A673 (cell line): Measurements from ENCODE around the gene PLA2G15. TPM values are rescaled to one million over a fixed set of nuclear protein-coding genes. Genes with fewer than 3 reads are reported as not detected.

Source experiments
- BruUV-seq: library from RNA; stranded (reverse); fragments of 400-500 nt; replicated peaks from 2 replicates; lab custom pipeline; 2021; lab: Mats Ljungman, UMichigan
- CTCF ChIA-PET: fragments of 300-600 bp; sonication (Branson Sonifier 250); formaldehyde crosslinking; loops from one replicate; lab custom pipeline; 2022; ENCODE audit warnings: antibody characterized with exemption; lab: Charles Lee
- POLR2A ChIA-PET: fragments of 300-600 bp; sonication (Branson Sonifier 250); formaldehyde crosslinking; loops from one replicate; lab custom pipeline; 2022; ENCODE audit warnings: antibody characterized with exemption; ENCODE audit not compliant: low non-redundant PET; lab: Charles Lee
- DNase-seq: peaks from one replicate; pipeline ENCODE4 v3.0.0-alpha.2; 2015; ENCODE audit warnings: low spot score
- H3K27ac ChIP-seq: fragments of 200-600 bp; sonication (generic); 2 replicates; pipeline ENCODE4 v1.5.1; 2016; ENCODE audit warnings: mixed run types, low read depth, mild to moderate bottlenecking, mixed read lengths, antibody characterized with exemption, low read length; ENCODE audit not compliant: poor library complexity, severe bottlenecking
- H3K27me3 ChIP-seq: fragments of 200-600 bp; sonication (generic); replicated peaks from 2 replicates; pipeline ENCODE4 v1.6.1; 2017; ENCODE audit warnings: mixed run types, low read depth, mild to moderate bottlenecking, mixed read lengths, antibody characterized with exemption, low read length; ENCODE audit not compliant: insufficient read depth, poor library complexity
- H3K36me3 ChIP-seq: fragments of 200-600 bp; sonication (generic); 2 replicates; pipeline ENCODE4 v1.6.1; 2016; ENCODE audit warnings: mixed run types, mild to moderate bottlenecking, mixed read lengths, antibody characterized with exemption, low read length; ENCODE audit not compliant: insufficient read depth, poor library complexity, severe bottlenecking
- H3K4me1 ChIP-seq: fragments of 200-600 bp; sonication (generic); 2 replicates; pipeline ENCODE4 v1.6.1; 2017; ENCODE audit warnings: mixed run types, mild to moderate bottlenecking, mixed read lengths, antibody characterized with exemption, low read length; ENCODE audit not compliant: insufficient read depth, poor library complexity, severe bottlenecking
- H3K4me3 ChIP-seq: fragments of 200-600 bp; sonication (generic); 2 replicates; pipeline ENCODE4 v1.5.1; 2016; ENCODE audit warnings: low read depth, mixed run types, mild to moderate bottlenecking, mixed read lengths, low read length; ENCODE audit not compliant: poor library complexity, severe bottlenecking
- H3K9me3 ChIP-seq: fragments of 200-600 bp; sonication (generic); 2 replicates; pipeline ENCODE4 v1.6.1; 2016; ENCODE audit warnings: mixed run types, low read depth, mild to moderate bottlenecking, mixed read lengths, antibody characterized with exemption, low read length; ENCODE audit not compliant: poor library complexity, severe bottlenecking
- CTCF ChIP-seq: fragments of 300-800, 200-600 bp; sonication (generic); conservative IDR thresholded peaks from 2 replicates; pipeline ENCODE4 v1.5.1; 2017; ENCODE audit warnings: low read depth, mild to moderate bottlenecking, antibody characterized with exemption, low read length, moderate library complexity, mixed read lengths
- EZH2 ChIP-seq: fragments of 200-600 bp; sonication (generic); IDR thresholded peaks from 2 replicates; pipeline ENCODE4 v1.6.1; 2017; ENCODE audit warnings: borderline replicate concordance, low read depth, mild to moderate bottlenecking, mixed read lengths, antibody characterized with exemption, low read length; ENCODE audit not compliant: poor library complexity, severe bottlenecking
- intact Hi-C: fragments of 100-400 bp; cut with micrococcal nuclease; formaldehyde crosslinking; loops from one replicate; pipeline ENCODE4 v1.10.0; 2022; ENCODE audit not compliant: unreplicated experiment
- total RNA-seq: library from RNA; stranded (reverse); gene quantifications from 2 replicates; pipeline ENCODE4 v1.2.3, GENCODE V29; 2021

PLA2G15 gene
- total RNA-seq, 1 experiment from 2014 or later, result 8.1 TPM

DNA sequence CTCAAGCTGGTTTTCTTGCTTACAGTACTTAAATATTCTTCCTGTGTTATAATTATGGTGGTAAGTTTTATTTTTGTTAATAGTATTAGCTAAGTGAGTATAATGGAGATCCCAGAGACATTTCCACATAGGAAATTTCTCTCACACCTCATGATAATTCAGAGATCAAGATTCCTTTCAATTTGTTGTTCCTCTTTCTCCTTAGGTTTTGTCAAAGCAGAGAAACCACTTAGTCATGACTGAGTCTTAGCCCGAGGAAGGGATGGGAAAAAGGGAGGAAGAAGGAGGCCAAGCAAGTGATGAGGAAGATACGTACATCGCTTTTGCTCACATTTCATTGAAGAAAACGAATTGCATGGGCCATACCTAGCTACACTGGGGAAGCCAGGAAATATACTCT, 27.7 kb upstream of the PLA2G15 start:
- no TSS peak for BruUV-seq
- Histone ChIP-seq H3K9me3 (no peaks in the 10 kb centered on the region), H3K4me1 (no peaks in the 10 kb centered on the region), H3K36me3 (no peaks in the 10 kb centered on the region), H3K27ac (no peak overlapping the region), H3K4me3 (no peak overlapping the region), H3K27me3 (no peaks in the 10 kb centered on the region)
- ChIA-PET POLR2A (no interaction called here), CTCF (no interaction called here)
- TF ChIP-seq CTCF (no peak), EZH2 (no peak)
- DNase-seq, result no peak
- intact Hi-C loops, result no loop called here

- Histone ChIP-seq H3K4me3 (no peak overlapping the region), H3K9me3 (no peaks in the 10 kb centered on the region), H3K4me1 (no peaks in the 10 kb centered on the region), H3K36me3 (no peaks in the 10 kb centered on the region), H3K27ac (no peak overlapping the region), H3K27me3 (no peaks in the 10 kb centered on the region)
- POLR2A ChIA-PET, result no interaction called here
- intact Hi-C loops, result no loop called here
- CTCF ChIA-PET, result no interaction called here
- no peak for DNase-seq
- TF ChIP-seq EZH2 (no peak), CTCF (no peak)
- no TSS peak for BruUV-seq
These were observed 25.3 kb upstream of the PLA2G15 start for GRCh38 chr16:68219725-68220351.

DNA sequence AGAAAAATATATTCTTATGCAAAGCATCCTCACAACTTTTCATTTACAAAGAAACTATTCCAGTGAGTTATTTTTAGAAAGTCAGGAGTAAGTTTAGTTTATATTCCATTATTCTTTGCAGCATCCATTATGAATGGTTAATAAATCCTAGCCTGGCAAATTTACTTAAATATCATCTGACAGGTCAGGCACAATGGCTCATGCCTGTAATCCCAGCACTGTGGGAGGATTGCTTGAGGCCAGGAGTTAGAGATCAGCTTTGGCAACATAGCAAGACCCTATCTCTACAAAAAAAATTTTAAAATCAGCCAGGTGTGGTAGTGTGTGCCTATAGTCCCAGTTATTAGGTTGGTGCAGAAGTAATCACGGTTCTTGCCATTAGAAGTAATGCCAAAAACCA, 22.1 kb upstream of the PLA2G15 start:
- H3K36me3 ChIP-seq, result no peaks in the 10 kb centered on the region
- no peak overlapping the region for H3K27ac ChIP-seq
- no peak overlapping the region for H3K4me3 ChIP-seq
- DNase-seq, result no peak
- H3K4me1 ChIP-seq, result no peaks in the 10 kb centered on the region
- no peaks in the 10 kb centered on the region for H3K9me3 ChIP-seq
- CTCF ChIA-PET, result no interaction called here
- no TSS peak for BruUV-seq
- TF ChIP-seq EZH2 (no peak), CTCF (no peak)
- H3K27me3 ChIP-seq, result no peaks in the 10 kb centered on the region
- POLR2A ChIA-PET, result no interaction called here
- intact Hi-C loops, result no loop called here
